HG03108 (cell line): ENCODE results near the gene SLC16A1.
"Not testable (repeated sequence)": the region's sequence is repeated elsewhere in the genome, so short reads cannot be mapped to it uniquely, and the experiment has no call there.

Experiments used
- ATAC-seq: cut with Tn5 transposase; IDR thresholded peaks from one replicate; pipeline ENCODE4 v1.9.1; 2021; ENCODE audit warnings: moderate library complexity; ENCODE audit not compliant: unreplicated experiment

Gene SLC16A1

DNA sequence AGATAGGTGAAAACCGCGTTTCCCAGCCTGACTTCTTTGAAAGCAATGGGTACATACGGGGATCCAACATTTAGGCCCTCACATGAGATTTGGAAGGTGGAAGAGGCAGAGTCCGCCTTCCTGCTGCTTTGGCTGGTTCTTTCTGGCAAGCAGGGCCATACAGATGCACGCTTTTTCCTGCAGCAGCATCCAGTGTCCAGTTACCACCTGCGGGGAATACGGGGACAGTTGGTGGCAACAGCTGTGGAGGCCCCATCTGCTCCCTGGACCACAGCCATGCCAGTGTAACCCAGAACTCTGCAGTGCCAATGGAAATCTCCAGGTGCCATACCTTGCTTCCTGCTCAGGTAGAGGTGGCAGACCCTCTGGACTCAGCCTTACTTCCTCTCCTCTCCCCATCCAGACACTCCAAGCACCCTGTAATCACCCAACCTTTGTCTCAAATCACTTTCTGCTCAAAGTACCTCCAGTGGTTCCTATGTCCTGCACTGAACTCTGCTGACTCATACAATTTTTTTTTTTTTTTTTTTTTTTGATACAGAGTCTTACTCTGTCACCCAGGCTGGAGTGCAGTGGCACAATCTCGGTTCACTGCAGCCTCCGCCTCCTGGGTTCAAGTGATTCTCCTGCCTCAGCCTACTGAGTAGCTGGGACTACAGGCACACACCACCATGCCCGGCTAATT, 68.3 kb downstream of the SLC16A1 start:
- ATAC-seq: no peak

DNA sequence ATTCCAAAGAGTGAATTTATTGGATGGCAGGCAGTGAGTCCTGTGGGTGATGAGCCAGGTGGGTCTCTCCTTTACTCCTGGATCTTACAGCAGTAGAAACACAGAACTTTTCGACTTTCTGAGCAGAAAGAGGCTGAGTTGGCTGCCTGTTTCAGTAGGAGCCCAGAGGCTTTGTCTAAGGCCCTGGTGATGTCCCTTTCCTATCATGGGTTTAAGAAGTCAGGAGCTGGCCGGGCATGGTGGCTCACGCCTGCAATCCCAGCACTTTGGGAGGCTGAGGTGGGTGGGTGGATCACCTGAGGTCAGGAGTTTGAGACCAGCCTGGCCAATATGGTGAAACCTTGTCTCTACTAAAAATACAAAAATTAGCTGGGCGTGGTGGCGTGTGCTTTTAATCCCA, 71.0 kb downstream of the SLC16A1 start:
- not testable (repeated sequence) for ATAC-seq

DNA sequence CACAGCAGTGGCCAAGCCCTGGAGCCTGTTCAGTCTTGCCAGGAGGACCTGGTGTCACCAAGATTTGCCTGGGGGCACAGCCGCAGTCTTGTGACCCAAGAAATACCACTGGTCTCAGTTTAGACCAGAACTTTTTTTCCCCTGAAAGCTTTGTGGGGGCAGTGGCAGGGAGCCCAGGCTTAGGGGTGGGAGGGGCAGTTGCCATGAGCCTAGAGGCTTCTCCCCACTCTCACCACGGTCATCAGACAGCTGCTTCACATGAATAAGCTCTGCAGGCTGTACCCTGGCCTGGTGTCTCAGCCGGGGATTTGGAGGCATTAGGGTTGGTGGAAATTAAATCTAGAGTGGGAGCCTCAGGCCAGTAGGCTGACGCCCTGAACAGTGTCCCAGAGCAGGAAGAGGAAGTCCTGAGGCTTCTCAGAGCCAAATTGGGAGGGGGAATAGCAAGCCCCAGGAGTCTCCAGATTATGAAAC, 73.7 kb downstream of the SLC16A1 start:
- ATAC-seq: no peak

DNA sequence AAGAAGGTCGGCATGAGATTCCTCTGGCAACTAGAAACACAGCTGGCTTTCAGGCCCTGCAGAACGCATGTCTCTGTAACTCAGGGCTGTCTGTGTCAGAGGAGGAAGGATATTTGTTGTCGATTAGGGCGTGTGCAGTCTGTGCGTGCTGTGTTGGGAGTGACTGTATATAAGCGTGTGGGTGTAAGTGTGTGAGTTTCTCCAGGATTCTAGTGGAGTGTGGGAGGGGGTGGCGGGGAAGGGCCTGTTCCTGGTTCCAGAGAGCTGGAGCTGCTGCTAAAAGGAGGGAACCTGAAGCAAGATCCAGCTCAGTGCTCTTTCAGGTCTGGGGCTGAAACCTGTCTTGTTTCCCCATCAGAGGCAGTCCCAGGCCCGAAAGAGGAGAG, 74.3 kb downstream of the SLC16A1 start:
- no peak for ATAC-seq

- ATAC-seq: no peak
Measured at GRCh38 chr1:112879834-112880233, 76.2 kb downstream of the SLC16A1 start.

GRCh38 chr1:112878321-112878720, 77.7 kb downstream of the SLC16A1 start:
- no peak for ATAC-seq

- ATAC-seq: no peak
Measured at GRCh38 chr1:112877750-112878149, 78.2 kb downstream of the SLC16A1 start.

DNA sequence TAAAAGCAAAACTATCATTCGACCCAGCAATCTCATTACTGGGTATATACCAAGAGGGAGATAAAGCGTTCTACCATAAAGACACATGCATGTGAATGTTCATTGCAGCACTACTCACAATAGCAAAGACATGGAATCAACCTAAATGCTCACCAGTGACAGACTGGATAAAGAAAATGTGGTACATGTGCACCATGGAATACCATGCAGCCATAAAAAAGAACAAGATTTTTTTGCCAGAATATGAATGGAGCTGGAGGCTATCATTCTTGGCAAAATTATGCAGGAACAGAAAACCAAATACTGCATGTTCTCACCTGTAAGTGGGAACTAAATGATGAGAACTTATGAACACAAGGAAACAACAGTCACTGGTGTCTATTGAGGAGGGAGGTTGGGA, 79.7 kb downstream of the SLC16A1 start:
- no peak for ATAC-seq

- no peak for ATAC-seq
Measured at GRCh38 chr1:112872551-112872962, 83.4 kb downstream of the SLC16A1 start.

DNA sequence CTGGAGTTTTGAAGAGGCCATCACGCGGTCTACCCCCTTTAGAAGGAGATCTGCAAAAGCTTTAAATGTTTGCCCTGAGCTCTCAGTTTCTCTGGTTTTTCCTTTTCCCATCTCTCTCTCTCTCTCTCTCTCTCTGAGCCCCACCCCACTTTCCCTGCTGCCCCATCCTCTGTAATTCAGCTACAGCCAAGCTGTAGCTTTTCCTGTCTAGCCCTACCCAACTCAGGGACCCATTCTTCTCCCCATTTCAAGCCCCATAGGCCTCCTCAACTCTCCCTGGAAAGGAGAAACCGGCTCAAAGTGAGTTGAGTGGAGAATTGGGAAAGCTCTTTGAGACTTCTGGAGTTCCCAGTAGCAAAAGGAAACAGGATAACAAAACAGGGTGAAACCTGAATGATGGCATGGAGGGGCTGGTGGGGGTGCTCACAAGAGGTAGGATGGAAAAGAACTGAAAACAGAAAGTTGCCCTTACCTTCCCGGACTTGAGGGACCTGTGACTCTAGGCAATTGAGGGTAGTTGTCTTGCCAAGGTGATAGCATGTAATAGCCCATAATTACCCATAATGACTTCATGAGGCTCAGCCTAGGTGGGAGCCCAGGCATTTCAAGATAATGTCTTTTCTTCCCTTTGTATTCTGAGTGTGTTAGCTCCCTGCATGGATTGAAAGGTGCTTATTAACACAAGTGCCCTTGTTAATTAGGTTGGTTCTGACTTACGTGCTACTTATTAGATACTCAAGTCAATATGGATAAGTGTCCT, 84.9 kb downstream of the SLC16A1 start:
- no peak for ATAC-seq

DNA sequence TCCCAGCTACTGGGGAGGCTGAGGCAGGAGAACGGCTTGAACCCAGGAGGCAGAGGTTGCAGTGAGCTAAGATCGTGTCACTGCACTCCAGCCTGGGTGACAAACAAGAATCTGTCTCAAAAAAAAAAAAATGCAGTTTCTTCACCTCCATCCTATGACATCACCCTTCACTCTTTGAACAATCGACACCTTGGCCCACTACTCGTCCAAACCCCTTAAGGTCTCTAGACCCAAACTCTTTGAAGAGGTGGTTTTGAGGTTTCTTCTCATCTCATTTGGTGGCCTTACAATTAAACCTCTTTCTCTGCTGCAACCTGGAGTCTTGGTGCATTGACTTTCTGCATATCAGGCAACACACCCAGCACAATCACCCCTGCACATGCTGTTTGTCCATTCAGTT, 86.1 kb downstream of the SLC16A1 start:
- ATAC-seq: no peak

GRCh38 chr1:112868191-112868590, 87.8 kb downstream of the SLC16A1 start:
- ATAC-seq: no peak

GRCh38 chr1:112866981-112867380, 89.0 kb downstream of the SLC16A1 start:
- no peak for ATAC-seq

- ATAC-seq: no peak
Measured at GRCh38 chr1:112866151-112866550, 89.8 kb downstream of the SLC16A1 start.

- no peak for ATAC-seq
Measured at GRCh38 chr1:112862753-112863426, 93.1 kb downstream of the SLC16A1 start.
